Brain pericyte (primary cell): ENCODE measurements around the gene LGR6.
"Not testable (repeated sequence)": the region's sequence is repeated elsewhere in the genome, so short reads cannot be mapped to it uniquely, and the experiment has no call there.

ENCODE experiments used
- DNase-seq: peaks from one replicate; pipeline ENCODE4 v3.0.0-alpha.2; 2012; ENCODE audit warnings: low read depth, low spot score

Gene LGR6

DNA sequence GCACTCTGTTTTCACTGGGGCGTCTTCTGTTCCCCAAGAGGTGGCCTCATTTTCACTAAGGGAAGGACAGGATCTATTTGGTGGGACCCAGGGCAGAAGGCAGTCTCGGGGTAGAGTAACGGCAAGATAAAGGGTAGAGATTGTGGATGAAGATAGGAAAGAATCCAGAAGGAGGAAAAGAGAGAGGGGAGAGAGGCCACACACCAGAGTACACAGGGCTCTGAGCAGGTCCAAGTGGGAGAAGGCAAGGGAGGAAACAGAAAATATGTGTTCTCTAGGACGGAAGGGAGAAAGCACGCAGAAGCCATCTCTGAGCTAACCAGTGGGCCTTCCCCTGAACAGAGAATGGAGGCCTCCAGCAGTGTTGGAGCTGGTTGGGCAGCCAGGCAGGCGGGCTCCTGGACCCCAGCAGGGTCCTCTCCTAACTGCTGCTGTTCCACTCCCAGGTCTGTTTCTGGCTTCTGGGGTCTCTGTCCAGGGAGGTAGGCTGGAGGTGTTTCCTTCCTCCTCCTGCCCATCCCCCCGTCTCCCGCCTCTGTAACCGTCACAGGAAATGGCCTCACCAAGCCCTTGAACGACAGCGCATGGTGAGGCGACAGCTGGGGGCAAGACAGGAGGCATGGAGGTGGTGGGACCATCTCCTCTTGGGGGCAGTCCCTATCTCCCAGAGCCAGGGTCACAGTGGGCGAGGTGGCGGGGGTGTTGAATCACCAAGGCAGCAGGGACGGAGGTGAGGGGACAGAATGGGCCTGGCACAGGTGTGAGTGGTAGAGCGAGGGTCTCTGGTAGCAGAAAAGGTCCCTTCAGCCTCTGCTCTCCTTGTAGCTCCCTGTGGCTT is 33.8 kb upstream of the LGR6 start:
- DNase-seq = no peak

DNA sequence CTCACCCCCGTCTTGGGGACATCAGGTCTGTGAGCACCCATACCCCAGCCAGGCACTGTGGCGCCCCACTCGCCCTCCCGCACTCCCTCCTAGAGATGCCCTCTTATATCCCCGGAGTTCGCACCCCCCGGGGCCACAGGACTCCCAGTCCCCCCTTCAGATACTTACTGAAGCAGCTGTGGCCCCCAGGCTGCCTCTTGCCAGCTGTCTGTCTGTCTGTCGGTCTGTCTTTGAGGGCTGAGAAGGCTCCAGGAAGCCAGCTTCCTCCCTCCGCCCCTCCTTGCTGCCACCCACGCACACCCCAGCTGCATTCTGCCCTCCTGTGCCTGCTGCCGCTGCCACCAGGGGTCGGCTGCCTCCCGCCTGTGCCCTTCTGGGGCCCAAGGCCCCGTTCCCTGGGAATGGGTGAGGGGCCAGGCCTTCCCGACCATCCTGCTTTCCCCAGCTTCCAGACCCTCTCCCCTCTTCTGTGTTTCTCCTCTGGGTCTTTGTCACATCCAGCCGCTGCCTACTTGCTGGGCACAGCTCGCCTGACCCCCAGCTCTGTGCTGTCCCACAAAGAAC is 33.1 kb upstream of the LGR6 start, which contains the start of gene PTPN7:
TSS of gene PTPN7 (minus strand) at position 226 of the 564 bp plus-strand sequence. CDS start 1,200 bp downstream, outside the sequence.
- DNase-seq = no peak

DNA sequence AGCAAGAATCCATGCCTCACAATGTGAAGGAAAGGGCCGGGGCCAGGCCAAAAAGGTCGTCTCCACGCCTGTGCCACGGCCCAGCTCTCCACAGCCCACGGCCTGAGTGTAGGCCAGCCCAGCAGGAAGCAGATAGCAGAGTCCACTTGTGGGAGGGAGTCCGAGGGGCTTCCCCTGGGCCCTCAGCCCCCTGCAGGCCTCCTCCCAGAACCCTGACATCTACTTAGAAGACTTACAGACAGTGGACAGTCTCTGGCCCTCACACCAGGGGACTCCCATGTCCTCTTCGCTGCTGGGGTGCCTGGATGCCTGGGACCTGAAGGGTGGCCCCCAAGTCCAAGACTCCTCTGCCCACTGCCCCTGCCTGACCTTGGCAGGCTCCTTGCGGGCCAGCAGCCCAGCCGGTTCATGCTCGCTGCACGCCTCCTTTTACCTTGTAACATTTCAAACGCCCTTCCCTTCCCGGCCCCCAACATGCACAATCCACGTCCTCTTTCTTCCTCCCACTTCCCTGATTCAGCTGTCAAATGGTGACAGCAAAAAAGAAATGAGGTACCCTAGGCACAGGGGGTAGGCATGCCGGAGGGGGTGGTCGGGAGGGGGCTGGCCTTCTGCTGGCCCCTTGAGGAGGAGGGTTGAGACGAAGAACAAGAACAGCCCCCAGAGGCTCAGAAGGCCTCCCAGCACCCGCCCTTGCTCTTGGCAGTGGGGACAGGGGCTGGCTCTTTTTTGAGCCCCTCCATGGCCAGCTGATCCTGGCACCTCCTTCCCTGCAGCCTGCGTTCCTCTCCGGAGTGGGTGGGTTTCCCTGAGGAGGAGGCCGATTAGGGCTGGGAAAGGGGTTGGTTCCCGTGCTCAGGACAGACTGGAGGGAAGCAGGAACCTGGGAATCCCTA is 32.2 kb upstream of the LGR6 start:
- DNase-seq = no peak

DNA sequence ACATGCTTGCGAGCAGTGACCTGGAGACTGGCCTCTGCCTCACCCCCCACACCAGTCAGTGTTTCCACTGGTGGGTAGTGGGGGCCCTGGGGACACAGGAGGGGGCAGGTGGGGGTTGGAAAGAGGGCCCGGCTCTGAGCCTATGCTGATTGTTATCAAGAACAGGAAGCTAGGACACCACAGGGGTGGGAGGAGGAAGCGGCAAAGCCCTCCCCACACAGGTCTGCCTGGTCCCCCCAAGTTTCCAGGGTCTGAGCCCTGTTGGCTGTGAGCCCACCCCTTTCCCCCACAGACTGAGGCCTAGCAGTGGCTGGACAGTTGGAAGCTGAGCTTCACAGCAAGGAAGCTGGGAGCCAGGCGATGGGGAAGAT is 31.6 kb upstream of the LGR6 start:
- no peak for DNase-seq

DNA sequence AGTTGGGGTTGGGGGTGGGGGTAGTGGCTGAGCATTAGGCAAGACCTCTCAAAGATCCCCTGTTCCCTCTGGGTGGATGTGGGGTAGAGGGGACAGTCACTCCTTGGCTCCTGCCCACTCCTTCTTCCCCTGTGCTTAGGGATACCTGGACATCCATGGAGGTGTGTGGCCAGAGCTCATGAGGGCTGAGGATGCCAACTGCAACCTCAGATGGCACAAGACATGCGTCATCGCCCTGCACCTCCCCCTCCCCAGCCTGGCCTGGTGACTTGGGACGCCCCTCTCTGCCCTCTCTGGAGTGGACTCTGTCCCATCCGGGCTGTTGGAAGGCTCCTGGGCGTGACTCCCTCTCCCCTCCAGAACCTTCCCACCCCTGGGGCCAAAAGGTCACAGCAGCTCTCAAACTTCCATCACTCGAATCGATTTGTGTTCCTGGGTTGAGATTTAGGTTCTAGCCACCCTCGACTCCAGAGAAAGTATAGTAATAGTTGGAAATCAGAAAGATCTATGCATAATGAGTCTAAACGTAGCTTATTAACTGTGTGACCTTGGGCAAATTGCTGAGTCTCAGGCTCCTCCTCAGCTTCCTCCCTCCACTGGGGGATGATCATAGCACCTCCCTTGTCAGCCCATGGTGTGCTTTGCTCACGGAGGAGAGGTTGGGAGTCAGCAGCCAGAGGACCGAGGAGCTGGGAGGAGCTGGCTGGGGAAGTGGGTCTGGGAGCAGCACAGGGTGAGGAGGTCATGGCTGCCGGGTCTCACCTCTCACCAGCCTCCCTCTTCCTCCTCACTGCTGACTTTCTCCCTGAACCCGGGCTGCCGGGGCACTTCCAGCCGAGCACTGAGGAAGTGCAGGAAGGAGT is 30.9 kb upstream of the LGR6 start:
- no peak for DNase-seq

DNA sequence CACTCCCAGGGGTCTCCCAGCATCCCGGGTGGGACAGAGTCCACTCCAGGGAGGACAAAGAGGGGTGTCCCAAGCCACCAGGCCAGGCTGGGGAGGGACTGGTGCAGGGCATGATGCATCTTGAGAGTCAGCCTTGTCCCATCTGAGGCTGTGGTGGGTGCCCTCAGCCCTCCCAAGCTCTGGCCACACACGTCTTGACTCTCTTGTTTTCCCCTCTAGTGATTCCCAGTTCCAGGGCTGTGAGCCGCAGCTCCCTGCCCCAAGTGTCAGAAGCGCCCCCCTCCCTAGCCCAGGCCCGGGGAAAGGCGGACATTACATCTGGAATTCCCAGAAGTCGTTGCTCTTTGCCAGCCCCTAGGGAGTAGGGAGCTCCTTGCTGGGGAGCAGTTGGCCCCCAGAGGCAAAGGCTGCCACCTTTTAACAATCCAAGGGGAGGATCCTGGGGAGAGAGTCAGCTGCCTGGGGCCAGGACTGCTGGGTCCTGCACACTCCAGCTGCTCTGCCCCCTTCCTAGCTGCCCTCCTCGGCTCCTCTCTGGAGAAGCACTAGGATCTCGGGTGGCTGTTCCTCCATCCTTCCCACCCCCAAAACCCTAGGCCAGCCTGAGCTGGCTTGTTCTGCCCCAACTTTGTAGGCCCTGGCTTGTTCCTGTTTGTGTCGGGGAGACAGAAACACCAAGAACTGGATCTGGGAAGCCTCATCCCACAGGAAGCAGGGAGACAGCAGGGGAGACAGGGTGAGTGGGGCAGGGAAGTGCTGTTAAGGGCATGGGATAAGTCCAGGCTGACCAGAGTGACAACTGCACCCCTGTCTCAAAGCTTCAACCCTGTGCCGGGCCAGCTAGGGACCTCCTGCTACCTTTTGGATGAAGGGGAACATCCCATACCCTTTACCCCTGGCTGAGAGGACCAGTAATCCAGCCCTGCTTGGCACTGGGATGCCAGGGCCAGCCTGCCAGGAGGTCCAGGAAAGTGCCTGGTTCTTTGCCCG is 30.0 kb upstream of the LGR6 start:
- DNase-seq = no peak

DNA sequence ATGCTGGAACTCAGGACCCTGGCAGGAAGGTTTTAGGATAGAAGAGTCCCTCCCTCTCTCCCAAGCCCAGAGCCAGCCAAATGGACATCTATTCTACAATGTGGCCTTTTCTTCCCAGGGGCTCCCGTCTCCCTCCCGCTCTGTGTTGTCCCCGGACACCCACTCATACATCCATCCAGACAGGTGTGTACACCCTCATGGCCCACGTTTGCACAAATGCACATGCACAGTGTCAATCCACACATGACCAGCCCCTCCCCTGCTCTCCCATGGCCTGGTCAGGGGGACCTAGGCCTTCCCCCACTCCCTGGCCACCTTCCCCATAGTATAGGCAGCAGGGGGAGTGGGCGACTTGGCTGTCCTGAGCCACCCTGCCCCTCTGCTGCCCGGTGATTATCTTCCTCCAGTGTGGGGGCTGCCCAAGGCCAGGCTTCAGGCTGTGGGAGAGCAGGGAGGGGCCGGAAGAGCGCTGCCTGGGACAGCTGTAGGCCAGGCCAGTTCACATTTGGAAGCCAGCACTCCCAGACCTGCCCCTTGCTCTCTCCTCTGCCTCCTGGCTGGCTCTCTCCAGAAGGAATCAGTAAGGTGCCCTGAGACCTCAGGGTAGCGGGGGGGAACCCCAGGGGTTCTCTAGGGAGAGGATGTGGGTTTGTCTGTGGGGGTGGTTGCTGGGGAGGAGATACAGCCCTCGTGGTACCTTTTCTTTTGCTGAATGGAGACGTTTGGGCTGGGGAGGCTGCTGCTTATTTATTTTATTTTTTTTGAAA is 29.1 kb upstream of the LGR6 start:
- no peak for DNase-seq

DNA sequence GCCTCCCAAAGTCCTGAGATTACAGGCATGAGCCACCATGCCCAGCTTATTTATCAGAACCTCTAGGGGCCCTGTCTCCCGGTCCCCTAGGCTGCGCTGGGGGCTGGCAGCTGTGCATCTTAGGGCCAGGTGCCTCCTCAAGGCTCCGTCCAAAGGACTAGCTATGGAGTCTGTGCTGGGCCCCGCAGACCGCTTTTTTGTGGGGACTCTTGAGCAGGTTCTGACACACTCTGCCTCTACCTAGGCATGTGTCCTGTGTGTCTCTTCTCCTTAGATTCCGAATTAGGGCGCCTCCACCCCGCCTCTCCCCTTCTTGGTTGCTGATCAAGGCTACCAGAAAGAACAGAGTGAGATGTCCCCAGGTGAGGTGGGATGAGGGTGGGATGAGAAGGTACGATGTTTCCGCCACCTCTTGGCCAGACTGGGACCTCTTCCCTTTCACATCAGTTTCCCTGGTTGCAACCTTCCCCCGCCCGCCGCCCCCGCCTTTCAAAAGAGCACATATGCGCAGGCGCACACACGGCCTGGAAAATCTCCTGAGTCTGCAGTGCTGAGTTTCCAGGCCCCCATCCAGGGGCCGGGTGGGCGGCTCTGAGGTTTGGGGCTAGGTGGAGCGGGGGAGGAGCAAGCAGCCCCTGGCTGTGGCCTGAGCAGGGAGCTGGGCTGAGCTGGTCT is 28.2 kb upstream of the LGR6 start:
- DNase-seq = no peak

DNA sequence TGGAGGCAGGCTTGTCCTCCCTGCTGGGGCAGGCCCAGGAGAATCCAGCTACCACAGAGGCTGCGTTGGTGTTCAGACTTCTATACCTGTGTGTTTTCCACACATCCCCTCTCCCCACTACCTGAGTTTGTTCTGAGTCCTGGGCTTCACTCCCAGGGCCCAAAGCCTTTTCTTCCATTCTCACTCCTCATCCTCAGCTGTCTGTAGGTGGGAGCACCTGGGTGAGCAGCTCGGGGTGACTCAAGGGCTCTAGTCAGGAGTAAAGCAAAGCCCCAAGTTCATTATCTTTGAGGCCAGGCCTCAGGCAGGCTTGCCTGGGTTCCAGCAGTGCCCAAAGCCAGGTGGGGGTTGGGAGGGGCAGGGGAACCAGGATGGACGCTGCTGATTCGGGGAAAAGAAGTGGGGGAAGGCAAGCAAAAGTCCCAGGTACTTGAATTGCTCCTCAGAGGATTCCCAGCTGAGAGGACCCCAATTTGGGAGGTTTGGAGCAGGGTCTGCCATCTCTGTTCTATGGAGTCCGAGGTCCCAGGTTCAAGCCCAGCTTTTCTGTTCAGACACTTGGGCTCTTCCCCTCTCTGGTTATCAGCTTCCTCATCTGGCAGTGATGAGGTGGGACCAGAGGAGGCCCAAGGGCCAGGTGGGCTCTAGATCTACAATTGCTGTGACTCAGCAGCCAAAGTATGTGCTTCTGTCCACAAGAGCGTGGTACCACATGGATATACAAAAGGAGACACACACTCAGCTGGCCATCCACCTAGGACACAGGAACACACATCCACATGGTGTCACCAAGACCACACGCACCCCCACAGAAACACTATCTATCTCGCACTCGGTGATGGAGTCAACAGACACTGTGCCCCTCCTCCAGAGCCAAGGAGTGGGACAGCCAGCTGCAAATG is 27.4 kb upstream of the LGR6 start:
- no peak for DNase-seq

DNA sequence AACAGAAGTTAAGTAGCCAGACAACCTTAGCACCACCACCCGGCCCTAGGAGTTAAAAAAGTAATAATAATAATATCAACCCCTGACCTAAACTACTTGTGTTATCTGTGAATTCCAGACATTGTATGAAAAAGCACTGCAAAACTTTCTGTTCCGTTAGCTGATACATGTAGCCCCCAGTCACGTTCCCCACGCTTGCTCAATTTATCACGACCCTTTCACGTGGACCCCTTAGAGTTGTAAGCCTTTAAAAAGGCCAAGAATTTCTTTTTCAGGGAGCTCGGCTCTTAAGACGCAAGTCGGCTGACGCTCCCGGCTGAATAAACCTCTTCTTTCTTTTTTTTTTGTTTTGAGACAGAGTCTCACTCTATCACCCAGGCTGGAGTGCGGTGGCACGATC is 26.5 kb upstream of the LGR6 start:
- DNase-seq = not testable (repeated sequence)

DNA sequence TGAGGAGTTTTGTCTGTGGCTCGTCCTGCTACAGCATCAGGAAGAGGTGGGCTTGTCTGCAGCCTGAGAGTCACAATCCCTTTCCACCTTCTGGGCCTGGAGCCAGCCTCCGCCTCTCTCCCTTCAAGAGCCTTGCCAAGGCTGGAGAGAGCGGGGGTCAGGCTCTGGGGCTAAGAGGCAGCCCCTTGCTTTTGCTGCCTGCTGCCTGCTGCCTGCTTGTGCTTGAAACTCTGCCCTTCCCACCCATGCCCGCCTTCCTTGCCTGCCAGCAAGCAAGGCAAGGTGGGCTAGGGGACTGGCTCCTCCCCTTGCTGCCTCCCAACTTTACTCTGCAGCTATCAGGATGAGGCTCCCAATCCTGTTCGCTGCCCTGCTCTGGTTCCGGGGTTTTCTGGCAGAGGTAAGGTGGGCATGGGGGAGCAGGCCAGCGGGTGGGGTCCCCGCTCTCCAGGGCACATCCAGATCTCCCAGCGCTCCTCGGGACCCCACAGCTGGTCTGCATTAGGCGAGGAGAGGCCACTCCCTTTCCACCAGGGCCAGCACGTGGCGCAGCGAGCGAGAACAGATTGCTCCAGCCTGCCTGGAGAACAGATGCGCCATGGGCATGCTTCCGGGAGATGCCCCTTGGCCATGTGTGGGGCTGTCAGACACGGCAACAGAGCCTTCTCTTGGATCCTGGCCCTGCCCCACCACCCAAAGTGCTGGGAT is 25.7 kb upstream of the LGR6 start:
- no peak for DNase-seq

DNA sequence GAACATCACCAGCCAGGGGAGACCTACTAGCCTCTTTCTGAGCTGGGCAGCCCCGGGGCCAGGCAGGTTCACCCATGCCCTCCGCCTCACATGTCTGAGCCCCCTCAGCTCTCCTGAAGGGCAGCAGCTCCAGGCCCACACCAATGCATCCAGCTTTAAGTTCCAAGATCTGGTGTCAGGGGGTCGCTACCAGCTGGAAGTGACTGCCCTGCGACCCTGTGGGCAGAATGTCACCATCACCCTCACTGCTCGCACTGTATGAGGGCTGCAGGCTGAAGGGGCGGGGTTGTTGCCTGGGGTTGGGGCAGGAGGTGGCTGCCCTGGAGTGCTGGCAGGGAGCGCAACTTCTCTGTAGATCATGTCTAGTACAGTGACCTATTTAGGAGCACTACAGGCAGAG is 24.7 kb upstream of the LGR6 start:
- no peak for DNase-seq

DNA sequence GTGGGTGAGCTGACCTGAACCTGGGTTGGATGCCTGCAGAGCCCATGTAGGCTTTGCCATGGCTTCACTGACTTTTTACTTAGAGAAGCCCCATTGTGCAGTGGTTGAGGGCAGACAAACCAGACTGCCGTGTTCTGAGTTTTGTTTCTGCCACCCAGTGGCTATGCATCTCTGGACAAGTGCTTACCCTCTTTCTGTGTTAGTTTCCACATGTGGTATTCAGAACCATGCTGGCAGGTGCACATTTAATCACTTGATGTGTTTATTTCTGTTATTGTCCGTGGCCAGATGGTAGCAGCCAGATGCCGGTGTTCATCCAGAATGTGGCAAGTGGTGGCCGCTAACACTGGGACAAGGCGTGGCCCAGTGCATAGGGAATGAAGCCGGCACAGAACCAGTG is 22.9 kb upstream of the LGR6 start:
- DNase-seq = no peak

DNA sequence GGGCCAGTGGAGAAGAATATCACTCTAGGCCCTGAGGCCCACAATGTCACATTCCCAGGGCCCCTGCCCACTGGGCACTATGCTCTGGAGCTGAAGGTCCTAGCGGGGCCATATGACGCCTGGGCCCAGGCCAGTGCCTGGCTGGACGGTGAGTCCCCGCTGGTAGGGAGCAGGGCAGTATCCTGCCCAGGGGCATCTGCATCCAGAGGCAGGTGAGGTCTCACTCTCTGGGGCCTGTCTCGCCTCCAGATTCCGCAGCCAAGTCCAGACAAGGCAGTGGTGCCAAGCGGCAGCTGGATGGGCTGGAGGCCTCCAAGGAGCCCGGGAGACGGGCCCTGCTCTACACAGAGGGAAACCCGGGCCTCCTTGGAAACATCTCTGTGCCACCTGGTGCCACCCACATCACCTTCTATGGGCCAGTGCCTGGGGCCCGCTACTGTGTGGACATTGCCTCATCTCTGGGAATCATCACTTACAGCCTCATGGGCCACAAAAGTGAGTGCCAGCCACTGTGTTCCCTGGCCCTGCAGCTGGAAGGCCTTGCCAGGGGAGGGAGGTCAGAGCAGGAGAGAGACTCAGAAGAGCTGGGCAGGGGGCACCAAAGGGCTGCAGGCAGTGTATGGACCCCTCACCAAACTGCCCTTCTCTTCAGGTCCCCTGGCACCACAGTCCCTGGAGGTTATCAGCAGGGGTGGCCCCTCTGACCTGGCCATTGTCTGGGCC is 22.1 kb upstream of the LGR6 start:
- DNase-seq = no peak

DNA sequence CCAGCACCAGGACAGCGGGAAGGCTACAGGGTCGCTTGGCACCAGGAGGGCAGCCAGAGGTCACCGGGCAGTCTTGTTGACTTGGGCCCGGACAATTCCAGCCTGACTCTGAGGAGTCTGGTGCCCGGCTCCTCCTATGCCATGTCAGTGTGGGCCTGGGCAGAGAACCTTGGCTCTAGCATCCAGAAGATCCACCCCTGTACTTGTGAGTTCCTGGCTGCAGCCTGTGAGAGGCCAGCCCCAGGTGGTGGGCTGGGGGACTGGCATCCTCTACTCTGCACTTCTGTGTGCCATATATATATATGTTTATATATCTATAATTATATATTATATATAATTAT is 21.6 kb upstream of the LGR6 start:
- DNase-seq = no peak

DNA sequence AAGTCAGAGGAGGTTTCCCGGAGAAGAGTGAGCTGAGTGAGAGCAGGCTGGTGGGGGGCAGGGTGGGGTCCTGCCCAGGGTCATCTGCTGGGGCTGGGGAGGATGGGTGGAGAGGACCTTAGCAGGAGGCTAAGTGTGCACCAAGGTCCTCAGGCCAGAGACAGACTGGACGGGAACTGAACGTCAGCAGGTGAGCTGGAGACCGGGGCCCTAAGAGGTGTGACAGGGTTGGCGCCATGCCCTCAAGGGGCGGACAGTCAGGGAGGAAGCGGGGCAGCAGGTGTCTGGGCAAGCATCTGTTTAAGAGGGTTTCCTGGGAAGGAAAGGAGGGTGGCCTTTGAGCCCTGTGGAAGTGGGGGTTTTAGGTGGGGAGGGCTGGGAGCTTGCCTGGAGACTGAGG is 19.6 kb upstream of the LGR6 start:
- no peak for DNase-seq
